Peyer's patch (tissue), 4 donors: Measurements from ENCODE around the gene PRR23E. TPM values are rescaled to one million over a fixed set of nuclear protein-coding genes. Genes with fewer than 3 reads are reported as not detected.

Source experiments
- DNase-seq, 3 donors: peaks; one replicate each; pipeline ENCODE4 v3.0.0-alpha.2; 2017 to 2019
- H3K27ac ChIP-seq, 4 donors: fragments of 200-600 bp; sonication (generic); one replicate each; pipeline ENCODE4 v1.5.1; 2016 to 2019
- H3K27me3 ChIP-seq, 2 donors: fragments of 200-600 bp; sonication (generic); one replicate each; pipeline ENCODE4 v1.5.1; 2019
- H3K36me3 ChIP-seq, 3 donors: fragments of 200-600 bp; sonication (generic); one replicate each; pipeline ENCODE4 v1.5.1; 2016 to 2019
- H3K4me1 ChIP-seq, 4 donors: fragments of 200-600 bp; sonication (generic); one replicate each; pipeline ENCODE4 v1.5.1; 2016 to 2019
- H3K4me3 ChIP-seq, 4 donors: fragments of 200-600 bp; sonication (generic); 1 replicate in 3 of 4; 2 replicates in 1 of 4; pipeline ENCODE4 v1.5.1; 2016 to 2019; ENCODE audit warnings: mild to moderate bottlenecking in 1 of 4
- H3K9me3 ChIP-seq, 4 donors: fragments of 200-600 bp; sonication (generic); one replicate each; pipeline ENCODE4 v1.5.1; 2016 to 2019; ENCODE audit warnings: mild to moderate bottlenecking in 1 of 4
- POLR2A ChIP-seq, 2 donors: fragments of 450-650 bp; IDR thresholded peaks; one replicate each; pipeline ENCODE4 v1.5.1; 2017; ENCODE audit warnings: antibody characterized with exemption in 2 of 2, mild to moderate bottlenecking in 2 of 2, moderate library complexity in 2 of 2
- total RNA-seq, 4 donors: library from RNA; depleted of rRNA; stranded (reverse); fragments of >200 nt; gene quantifications; one replicate each; pipeline ENCODE4 v1.1.0, GENCODE V29; 2016
- TF ChIP-seq, protein P1 (sequence below), 6 experiments: fragments of 450-650 bp in 4 of 6; fragments of 200-600 bp in 2 of 6; sonication (generic) in 1 of 6; IDR thresholded peaks; one replicate each; pipeline ENCODE4 v1.5.1; 2017 to 2019; ENCODE audit warnings: antibody characterized with exemption in 6 of 6, mild to moderate bottlenecking in 3 of 6, moderate library complexity in 1 of 6

PRR23E gene
- total RNA-seq, 4 donors from 2014 or later: not detected

DNA sequence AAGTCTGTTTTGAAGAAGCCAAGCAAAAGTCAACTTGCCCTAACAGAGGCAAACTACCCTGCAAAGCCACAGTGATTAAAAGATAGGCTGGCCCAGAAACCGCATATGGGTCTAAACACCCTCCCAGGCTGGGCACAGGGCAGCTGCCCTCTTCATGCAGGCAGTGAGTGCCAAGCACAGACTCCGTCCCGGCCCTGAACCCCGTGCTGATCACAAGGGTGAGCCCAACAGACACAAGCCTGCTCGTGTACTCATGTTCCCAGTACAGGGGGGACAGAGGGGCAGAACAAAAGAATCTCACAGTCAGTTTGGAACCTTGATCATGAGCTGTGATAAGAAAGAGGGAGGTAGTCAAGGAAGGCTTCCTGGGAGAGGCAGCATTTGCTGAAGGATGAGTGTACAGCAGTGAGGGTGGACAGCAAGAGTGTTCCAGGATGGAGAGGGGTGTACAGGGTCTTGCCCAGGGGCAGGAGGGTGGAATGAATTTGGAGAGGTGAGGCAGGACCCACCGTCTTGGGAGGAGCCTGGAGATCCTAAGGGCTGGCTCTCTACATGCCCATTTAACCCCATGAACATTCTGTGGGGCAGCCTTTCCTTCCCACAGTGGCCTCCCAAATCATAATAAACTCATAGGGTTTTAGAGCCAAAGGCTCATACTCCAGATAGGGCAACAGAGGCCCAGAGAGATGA lies 43.2 kb upstream of the PRR23E start:
- no peak overlapping the region for H3K27ac ChIP-seq
- H3K9me3 ChIP-seq: no peaks in the 10 kb centered on the region
- no peaks in the 10 kb centered on the region for H3K36me3 ChIP-seq
- H3K4me1 ChIP-seq: no peaks in the 10 kb centered on the region
- no peaks in the 10 kb centered on the region for H3K27me3 ChIP-seq
- TF ChIP-seq POLR2A (IDR thresholded peaks at IDR 0.05): no peak
- TF ChIP-seq, protein P1, sequence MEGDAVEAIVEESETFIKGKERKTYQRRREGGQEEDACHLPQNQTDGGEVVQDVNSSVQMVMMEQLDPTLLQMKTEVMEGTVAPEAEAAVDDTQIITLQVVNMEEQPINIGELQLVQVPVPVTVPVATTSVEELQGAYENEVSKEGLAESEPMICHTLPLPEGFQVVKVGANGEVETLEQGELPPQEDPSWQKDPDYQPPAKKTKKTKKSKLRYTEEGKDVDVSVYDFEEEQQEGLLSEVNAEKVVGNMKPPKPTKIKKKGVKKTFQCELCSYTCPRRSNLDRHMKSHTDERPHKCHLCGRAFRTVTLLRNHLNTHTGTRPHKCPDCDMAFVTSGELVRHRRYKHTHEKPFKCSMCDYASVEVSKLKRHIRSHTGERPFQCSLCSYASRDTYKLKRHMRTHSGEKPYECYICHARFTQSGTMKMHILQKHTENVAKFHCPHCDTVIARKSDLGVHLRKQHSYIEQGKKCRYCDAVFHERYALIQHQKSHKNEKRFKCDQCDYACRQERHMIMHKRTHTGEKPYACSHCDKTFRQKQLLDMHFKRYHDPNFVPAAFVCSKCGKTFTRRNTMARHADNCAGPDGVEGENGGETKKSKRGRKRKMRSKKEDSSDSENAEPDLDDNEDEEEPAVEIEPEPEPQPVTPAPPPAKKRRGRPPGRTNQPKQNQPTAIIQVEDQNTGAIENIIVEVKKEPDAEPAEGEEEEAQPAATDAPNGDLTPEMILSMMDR (IDR thresholded peaks at IDR 0.05): no peak
- no peak overlapping the region for H3K4me3 ChIP-seq
- peak in 2 of 3 donors; percentile 29 to 34 for DNase-seq

DNA sequence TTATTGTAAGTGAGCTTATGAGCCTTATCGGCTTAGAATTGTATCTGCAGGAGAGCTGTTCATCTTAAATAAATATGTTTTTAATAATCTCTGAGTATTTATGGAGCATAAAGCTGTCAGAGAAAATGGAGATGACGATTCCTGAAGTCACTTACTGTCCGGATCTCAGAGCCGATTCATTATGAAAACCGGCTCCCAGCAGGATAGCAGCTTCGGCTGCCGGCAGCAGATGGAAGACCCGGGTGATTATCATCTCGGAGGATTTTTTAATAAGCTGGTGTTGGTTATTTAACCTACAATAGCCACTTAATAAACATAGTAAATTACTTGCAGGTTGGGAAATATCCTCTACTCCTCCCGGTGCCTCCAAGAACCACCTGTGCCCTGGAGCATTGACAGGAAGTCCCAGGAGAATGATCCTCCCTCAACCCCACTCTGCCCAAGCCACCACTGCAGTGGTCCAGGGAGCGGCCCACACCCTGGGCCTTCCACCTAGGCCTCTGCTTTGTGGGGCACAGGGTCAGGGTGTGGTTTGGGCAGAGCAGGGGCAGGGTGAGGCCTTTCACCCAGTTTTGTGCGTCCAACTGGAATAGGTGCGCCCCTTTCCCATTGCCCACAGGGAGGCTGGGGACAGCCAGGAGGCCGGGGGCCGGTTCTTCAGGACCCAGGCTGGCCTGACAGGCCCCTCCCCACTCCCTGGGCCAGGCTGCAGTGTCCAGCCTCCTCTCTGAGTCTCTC lies 42.2 kb upstream of the PRR23E start:
- TF ChIP-seq, protein P1 (IDR thresholded peaks at IDR 0.05): no peak
- TF ChIP-seq POLR2A (IDR thresholded peaks at IDR 0.05): no peak
- H3K9me3 ChIP-seq: no peaks in the 10 kb centered on the region
- DNase-seq: peak in 2 of 3 donors; percentile 26 to 34

DNA sequence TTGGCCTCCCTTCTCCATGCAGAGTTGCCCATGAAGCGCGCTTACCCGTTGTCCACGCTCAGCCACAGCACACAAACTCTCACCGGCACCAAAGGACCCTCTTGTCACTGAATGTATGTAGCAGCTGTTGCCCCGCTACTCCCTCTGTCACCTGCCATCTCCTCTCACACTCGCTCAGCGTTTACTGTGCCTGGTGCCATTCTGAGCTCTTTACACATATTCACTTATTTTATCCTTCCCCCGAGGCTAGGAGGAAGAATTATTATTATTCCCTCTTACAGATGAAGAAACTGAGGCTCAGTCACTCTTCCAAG lies 41.7 kb upstream of the PRR23E start:
- no peak for DNase-seq
- Histone ChIP-seq H3K27ac (no peak overlapping the region), H3K4me3 (no peak overlapping the region), H3K27me3 (no peaks in the 10 kb centered on the region), H3K9me3 (no peaks in the 10 kb centered on the region), H3K36me3 (no peaks in the 10 kb centered on the region), H3K4me1 (no peaks in the 10 kb centered on the region)
- TF ChIP-seq, protein P1 (IDR thresholded peaks at IDR 0.05): no peak
- no peak for TF ChIP-seq POLR2A (IDR thresholded peaks at IDR 0.05)

More for the DNA sequence above, 42.2 kb upstream of the PRR23E start:
- no peak overlapping the region for H3K27ac ChIP-seq
- no peak overlapping the region for H3K4me3 ChIP-seq
- H3K4me1 ChIP-seq: no peaks in the 10 kb centered on the region
- H3K36me3 ChIP-seq: no peaks in the 10 kb centered on the region
- H3K27me3 ChIP-seq: no peaks in the 10 kb centered on the region

DNA sequence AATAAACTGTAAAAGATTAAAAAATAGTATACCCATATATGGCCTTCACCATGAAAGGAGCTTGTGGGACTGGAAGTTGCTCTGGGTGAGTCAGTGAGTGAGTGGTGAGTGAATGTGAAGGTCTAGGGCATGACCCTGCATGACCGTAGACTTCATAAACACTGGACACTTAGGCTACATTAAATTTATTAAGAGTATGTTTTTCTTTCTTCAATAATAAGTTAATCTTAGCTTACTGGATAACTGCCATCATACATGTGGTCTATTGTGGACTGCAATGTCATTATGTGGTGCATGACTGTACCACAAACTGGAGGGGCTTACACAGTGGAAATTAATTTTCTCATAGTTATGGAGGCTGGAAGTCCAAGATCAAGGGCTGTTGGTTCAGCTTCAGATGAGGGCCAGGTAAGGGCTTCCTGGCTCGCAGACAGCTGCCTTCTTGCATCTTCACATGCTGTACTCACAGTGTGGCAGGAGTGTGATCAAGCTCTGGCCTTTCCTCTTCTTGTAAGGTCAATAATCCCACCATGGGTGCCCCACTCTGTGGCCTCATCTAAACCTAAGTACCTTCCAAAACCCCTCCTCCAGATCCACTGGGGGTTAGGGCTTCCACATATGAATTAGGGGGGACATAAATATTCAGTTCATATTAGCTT lies 40.8 kb upstream of the PRR23E start:
- Histone ChIP-seq H3K4me1 (no peaks in the 10 kb centered on the region), H3K36me3 (no peaks in the 10 kb centered on the region), H3K4me3 (no peak overlapping the region), H3K9me3 (no peaks in the 10 kb centered on the region), H3K27me3 (no peaks in the 10 kb centered on the region), H3K27ac (no peak overlapping the region)
- DNase-seq: peak in 2 of 3 donors; percentile 7 to 14
- TF ChIP-seq, protein P1 (IDR thresholded peaks at IDR 0.05): no peak
- TF ChIP-seq POLR2A (IDR thresholded peaks at IDR 0.05): no peak

DNA sequence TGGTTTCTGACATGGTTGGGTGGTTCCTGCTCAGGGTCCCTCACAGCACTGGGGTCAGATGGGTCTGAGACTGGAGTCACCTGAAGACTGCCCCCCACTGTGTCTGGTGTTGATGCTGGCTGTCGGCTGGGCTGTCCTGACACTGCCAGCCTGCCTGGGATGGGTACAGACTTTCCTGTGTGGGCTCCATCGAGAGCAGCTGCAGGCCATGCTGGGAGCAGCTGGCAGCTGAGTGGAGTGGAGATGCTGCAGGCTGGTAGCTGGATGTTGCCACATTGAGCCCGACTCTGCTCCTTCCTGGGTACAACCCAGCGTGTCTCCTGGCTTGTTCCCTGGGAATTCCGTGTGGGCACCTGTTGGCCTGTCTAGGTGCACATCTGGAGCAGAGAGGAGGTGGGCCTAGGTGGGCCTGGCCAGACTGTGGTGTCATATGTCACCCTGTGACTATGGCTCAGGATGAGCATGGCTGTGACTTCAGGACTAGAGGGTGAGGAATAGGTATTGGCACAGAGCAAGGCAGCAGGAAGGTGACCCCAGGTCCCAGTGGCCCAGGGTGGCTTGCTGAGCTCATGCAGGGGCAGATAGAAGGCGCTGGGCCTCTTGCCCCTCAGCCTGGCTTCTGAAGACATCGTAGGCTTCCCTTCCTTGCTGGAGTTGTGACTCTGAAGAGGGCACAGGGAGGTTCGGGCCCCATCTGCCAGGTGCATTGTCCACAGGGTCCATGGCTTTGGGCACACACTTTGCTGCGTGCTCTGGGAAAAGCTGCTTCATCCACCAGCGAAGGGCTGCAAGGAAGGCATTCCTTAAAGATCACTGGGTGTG lies 40.0 kb upstream of the PRR23E start:
- Histone ChIP-seq H3K9me3 (no peaks in the 10 kb centered on the region), H3K4me3 (no peak overlapping the region), H3K27ac (no peak overlapping the region), H3K4me1 (no peaks in the 10 kb centered on the region), H3K27me3 (no peaks in the 10 kb centered on the region), H3K36me3 (no peaks in the 10 kb centered on the region)
- no peak for TF ChIP-seq POLR2A (IDR thresholded peaks at IDR 0.05)
- TF ChIP-seq, protein P1 (IDR thresholded peaks at IDR 0.05): no peak
- DNase-seq: peak in 2 of 3 donors; percentile 23 to 32
